Esophagus squamous epithelium (tissue), 4 donors: ENCODE data around the gene ST8SIA6.

Source experiments
- POLR2A ChIP-seq, 4 donors: fragments of 450-650 bp; IDR thresholded peaks; one replicate each; pipeline ENCODE4 v1.6.1; 2017; ENCODE audit warnings: antibody characterized with exemption in 4 of 4, mild to moderate bottlenecking in 4 of 4, moderate library complexity in 3 of 4
- TF ChIP-seq, protein P1 (sequence below), 6 experiments: fragments of 450-650 bp in 4 of 6; fragments of 200-600 bp in 2 of 6; sonication (generic) in 2 of 6; IDR thresholded peaks; one replicate each; pipeline ENCODE4 v1.5.1; 2016 to 2019; ENCODE audit warnings: antibody characterized with exemption in 6 of 6, mild to moderate bottlenecking in 4 of 6, moderate library complexity in 4 of 6

GRCh38 chr10:17438583-17438982, 15.8 kb downstream of the ST8SIA6 start:
- TF ChIP-seq, protein P1, sequence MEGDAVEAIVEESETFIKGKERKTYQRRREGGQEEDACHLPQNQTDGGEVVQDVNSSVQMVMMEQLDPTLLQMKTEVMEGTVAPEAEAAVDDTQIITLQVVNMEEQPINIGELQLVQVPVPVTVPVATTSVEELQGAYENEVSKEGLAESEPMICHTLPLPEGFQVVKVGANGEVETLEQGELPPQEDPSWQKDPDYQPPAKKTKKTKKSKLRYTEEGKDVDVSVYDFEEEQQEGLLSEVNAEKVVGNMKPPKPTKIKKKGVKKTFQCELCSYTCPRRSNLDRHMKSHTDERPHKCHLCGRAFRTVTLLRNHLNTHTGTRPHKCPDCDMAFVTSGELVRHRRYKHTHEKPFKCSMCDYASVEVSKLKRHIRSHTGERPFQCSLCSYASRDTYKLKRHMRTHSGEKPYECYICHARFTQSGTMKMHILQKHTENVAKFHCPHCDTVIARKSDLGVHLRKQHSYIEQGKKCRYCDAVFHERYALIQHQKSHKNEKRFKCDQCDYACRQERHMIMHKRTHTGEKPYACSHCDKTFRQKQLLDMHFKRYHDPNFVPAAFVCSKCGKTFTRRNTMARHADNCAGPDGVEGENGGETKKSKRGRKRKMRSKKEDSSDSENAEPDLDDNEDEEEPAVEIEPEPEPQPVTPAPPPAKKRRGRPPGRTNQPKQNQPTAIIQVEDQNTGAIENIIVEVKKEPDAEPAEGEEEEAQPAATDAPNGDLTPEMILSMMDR (IDR thresholded peaks at IDR 0.05): no peak
- TF ChIP-seq POLR2A (IDR thresholded peaks at IDR 0.05): no peak
